H1 (cell line): Measurements from ENCODE around the gene ZNF536. TPM values are rescaled to one million over a fixed set of nuclear protein-coding genes. Genes with fewer than 3 reads are reported as not detected.

Experiments
- SIN3A ChIP-seq, 2 experiments: IDR thresholded peaks in 1 of 2; conservative IDR thresholded peaks in 1 of 2; 2 replicates each; pipeline ENCODE4 v1.6.1; 2011 to 2012; ENCODE audit warnings: low read length in 2 of 2, improper control_type of control experiment in 1 of 2, low read depth in 1 of 2, mild to moderate bottlenecking in 1 of 2
- polyA plus RNA-seq, 7 experiments: library from polyadenylated mRNA; depleted of rRNA in 3 of 7; stranded (reverse) in 5 of 7; unstranded in 2 of 7; fragments of >200 nt in 5 of 7; fragments of 200-250 nt in 2 of 7; gene quantifications; 1 replicate in 5 of 7; 2 replicates in 1 of 7; 4 replicates in 1 of 7; pipeline versions ENCODE4 v1.2.1 to v1.2.3, GENCODE V29; 2011 to 2013; ENCODE audit warnings: missing spikeins in 2 of 7, mixed read lengths in 2 of 7
- total RNA-seq: library from RNA; stranded (reverse); fragmentation: NEBNext Ultra II Directional; extraction: Animal tissue kit (Norgen Biotek cat#: 25700); gene quantifications from 2 replicates; pipeline ENCODE4 v1.2.1, GENCODE V29; 2021

The ZNF536 gene
- total and polyA plus RNA-seq, 2 of the 8 experiments (the other 6 are each of a cell fraction or from before 2014, with no cell fraction given) = 0.09 to 0.11 TPM

DNA sequence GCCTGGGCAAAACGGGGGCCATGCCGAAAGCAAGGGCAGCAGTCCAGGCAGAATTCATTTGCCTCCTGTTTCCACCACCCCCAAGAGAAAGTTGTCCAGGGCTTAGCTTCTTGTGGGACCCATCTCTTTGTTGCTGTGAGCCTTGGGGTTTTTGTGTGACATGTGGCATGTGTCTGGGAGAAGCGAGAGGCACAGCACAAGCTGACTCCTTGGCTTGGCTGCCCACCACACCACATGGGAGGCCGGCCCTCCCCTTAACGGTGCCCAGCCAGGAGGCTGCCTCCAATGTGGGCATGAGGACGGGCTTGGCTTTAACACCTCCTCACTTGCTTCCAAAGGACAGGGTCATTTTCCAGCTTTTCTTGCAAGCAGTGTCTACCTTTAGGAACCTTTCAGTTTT, 81.6 kb downstream of the ZNF536 start (continued):
- no peak for TF ChIP-seq SIN3A (conservative IDR thresholded peaks at IDR 0.05 in 1 of 2, IDR thresholded peaks at IDR 0.05 in 1 of 2; ENCODE audit: low read depth in 1 of 2, low read length in 2 of 2)
- TF ChIP-seq, all 59 proteins: peak for 0
